Ascending aorta (tissue), 2 donors: ENCODE results near the gene PTPN18. TPM values are rescaled to one million over a fixed set of nuclear protein-coding genes. Genes with fewer than 3 reads are reported as not detected.

ENCODE experiments used
- DNase-seq, 2 donors: peaks; one replicate each; pipeline ENCODE4 v3.0.0-alpha.2; 2019; ENCODE audit warnings: low spot score in 2 of 2
- H3K27ac ChIP-seq, 2 donors: fragments of 200-600 bp; sonication (generic); one replicate each; pipeline ENCODE4 v1.5.1; 2016 to 2017; ENCODE audit warnings: mild to moderate bottlenecking in 1 of 2
- H3K27me3 ChIP-seq: fragments of 200-600 bp; sonication (generic); one replicate; pipeline ENCODE4 v1.5.1; 2017
- H3K36me3 ChIP-seq, 2 donors: fragments of 200-600 bp; sonication (generic); one replicate each; pipeline ENCODE4 v1.5.1; 2016
- H3K4me1 ChIP-seq, 2 donors: fragments of 200-600 bp; sonication (generic); one replicate each; pipeline ENCODE4 v1.5.1; 2016 to 2017; ENCODE audit warnings: mild to moderate bottlenecking in 1 of 2
- H3K4me3 ChIP-seq, 2 donors: fragments of 200-600 bp; sonication (generic); one replicate each; pipeline ENCODE4 v1.5.1; 2016 to 2017; ENCODE audit warnings: mild to moderate bottlenecking in 1 of 2
- H3K9me3 ChIP-seq, 2 donors: fragments of 200-600 bp; sonication (generic); one replicate each; pipeline ENCODE4 v1.5.1; 2016
- CTCF ChIP-seq, 3 experiments: fragments of 200-600 bp in 2 of 3; fragments of 450-650 bp in 1 of 3; sonication (generic) in 2 of 3; IDR thresholded peaks; one replicate each; pipeline ENCODE4 v1.5.1; 2016 to 2019; ENCODE audit warnings: antibody characterized with exemption in 3 of 3, mild to moderate bottlenecking in 1 of 3, moderate library complexity in 1 of 3
- intact Hi-C: fragments of 100-400 bp; cut with DNase I; formaldehyde crosslinking; loops from one replicate; pipeline ENCODE4 v1.15.1; 2023
- total RNA-seq: library from RNA; depleted of rRNA; stranded (reverse); fragments of >200 nt; gene quantifications from one replicate; pipeline ENCODE4 v1.1.0, GENCODE V29; 2016

PTPN18 gene
- total RNA-seq, 1 donor from 2014 or later: 21.0 TPM

GRCh38 chr2:130352237-130352636 is 3.6 kb upstream of the PTPN18 start:
- Histone ChIP-seq H3K9me3 (no peaks in the 10 kb centered on the region), H3K27me3 (no peaks in the 10 kb centered on the region), H3K36me3 (peaks cover 4 to 16% of the 10 kb centered on the region in 2 donors), H3K27ac (no peak overlapping the region), H3K4me3 (no peak overlapping the region), H3K4me1 (peaks cover 6 to 15% of the 10 kb centered on the region in 2 donors)
- DNase-seq: no peak
- intact Hi-C loops: loop anchor here (10.0 kb wide), 1 partner anchor 443 kb away; no protein-coding TSS in a partner anchor
- no peak for TF ChIP-seq CTCF (IDR thresholded peaks at IDR 0.05)

- intact Hi-C loops: loop anchor here (10.0 kb wide), 1 partner anchor 441 kb away; no protein-coding TSS in a partner anchor
- no peak for TF ChIP-seq CTCF (IDR thresholded peaks at IDR 0.05)
- DNase-seq: no peak
- no peaks in the 10 kb centered on the region for H3K27me3 ChIP-seq
- no peaks in the 10 kb centered on the region for H3K9me3 ChIP-seq
- peaks cover 0 to 4% of the 10 kb centered on the region in 2 donors for H3K36me3 ChIP-seq
- H3K27ac ChIP-seq: no peak overlapping the region
- H3K4me3 ChIP-seq: no peak overlapping the region
- H3K4me1 ChIP-seq: peaks cover 6 to 15% of the 10 kb centered on the region in 2 donors
These were observed 2.3 kb upstream of the PTPN18 start for GRCh38 chr2:130353291-130354138.

DNA sequence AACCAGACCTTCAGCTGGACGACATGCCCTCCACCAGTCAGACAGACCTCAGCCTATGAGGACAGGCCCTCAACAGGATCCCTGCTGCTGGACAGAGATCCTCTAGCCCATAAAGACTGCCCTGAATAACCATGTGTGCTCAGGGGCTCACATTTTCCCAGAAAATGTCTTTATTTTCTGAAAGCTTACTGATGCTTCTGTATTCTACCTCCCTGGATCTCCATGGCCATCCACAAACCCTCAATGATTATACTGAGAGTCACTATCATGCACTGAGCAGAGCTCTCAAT is 1.8 kb upstream of the PTPN18 start:
- intact Hi-C loops: loop anchor here (10.0 kb wide), 1 partner anchor 441 kb away; no protein-coding TSS in a partner anchor
- Histone ChIP-seq H3K36me3 (no peaks in the 10 kb centered on the region), H3K27me3 (no peaks in the 10 kb centered on the region), H3K4me1 (peaks cover 6 to 15% of the 10 kb centered on the region in 2 donors), H3K9me3 (no peaks in the 10 kb centered on the region), H3K27ac (no peak overlapping the region), H3K4me3 (no peak overlapping the region)
- TF ChIP-seq CTCF (IDR thresholded peaks at IDR 0.05): no peak
- DNase-seq: no peak

DNA sequence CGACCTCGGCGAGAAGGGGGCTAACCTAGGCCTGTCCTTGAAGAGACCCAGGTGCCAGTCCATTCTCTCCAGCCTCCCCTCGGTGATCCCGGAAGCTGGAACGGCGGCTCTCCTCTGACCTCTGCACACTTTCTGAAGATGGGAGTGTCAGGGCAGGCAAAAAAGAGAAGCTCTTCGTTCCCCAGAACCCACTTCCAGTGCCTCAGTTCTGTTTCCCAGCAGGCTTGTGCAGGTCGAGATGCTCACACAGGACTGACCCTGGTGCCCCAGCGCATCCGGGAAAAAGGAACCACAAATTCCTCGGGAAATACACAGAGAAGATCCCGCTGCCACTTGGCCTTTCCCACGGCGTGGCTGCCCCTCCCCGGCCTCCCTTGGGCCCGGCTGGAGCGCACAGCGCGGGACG is 681 bp upstream of the PTPN18 start:
- no peaks in the 10 kb centered on the region for H3K36me3 ChIP-seq
- no peak for DNase-seq
- intact Hi-C loops: loop anchor here (1.0 to 10.0 kb wide), 5 partner anchors 17 to 737 kb away; partner anchors contain the start of genes FAM168B and GPR148
- H3K4me1 ChIP-seq: peaks cover 6 to 15% of the 10 kb centered on the region in 2 donors
- no peaks in the 10 kb centered on the region for H3K27me3 ChIP-seq
- peak overlapping the region; percentile 57 to 78 for H3K4me3 ChIP-seq
- peak overlapping the region; percentile 58 to 74 for H3K27ac ChIP-seq
- no peaks in the 10 kb centered on the region for H3K9me3 ChIP-seq
- no peak for TF ChIP-seq CTCF (IDR thresholded peaks at IDR 0.05)

DNA sequence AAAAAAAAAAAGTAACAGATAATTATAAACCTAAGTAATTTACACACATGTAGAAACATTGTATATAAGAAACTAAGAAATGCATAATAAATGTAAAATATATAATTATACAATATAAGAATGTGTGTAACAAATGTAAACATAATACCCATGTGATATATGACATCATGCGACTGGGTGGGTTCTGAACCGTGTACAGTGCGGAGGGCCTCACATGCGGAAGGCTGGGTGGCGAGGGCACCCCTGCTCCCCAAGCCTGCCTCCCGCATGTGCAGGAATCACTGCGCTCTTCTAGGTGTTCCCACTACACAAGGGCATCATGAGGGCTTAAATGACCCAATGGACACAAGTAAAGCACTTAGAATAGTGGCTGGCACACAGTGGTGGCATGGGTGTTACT is 2.0 kb downstream of the PTPN18 start:
- no peak overlapping the region for H3K4me3 ChIP-seq
- peak in 1 of 2 donors; percentile 47 for DNase-seq
- H3K4me1 ChIP-seq: peaks cover 6 to 15% of the 10 kb centered on the region in 2 donors
- no peak overlapping the region for H3K27ac ChIP-seq
- H3K27me3 ChIP-seq: no peaks in the 10 kb centered on the region
- no peaks in the 10 kb centered on the region for H3K9me3 ChIP-seq
- no peak for TF ChIP-seq CTCF (IDR thresholded peaks at IDR 0.05)
- no peaks in the 10 kb centered on the region for H3K36me3 ChIP-seq
- intact Hi-C loops: loop anchor here (5.0 to 10.0 kb wide), 4 partner anchors 369 to 734 kb away; partner anchors contain the start of genes FAM168B and GPR148
